Activated effector memory CD4-positive, alpha-beta T cell treated with anti-CD3 and anti-CD28 coated beads, Interleukin-2, amount 50 U/mL, for 16 hours (primary cell): ENCODE results near the gene SAE1.
"Not testable (repeated sequence)": the region's sequence is repeated elsewhere in the genome, so short reads cannot be mapped to it uniquely, and the experiment has no call there.

Source experiments
- DNase-seq: peaks from one replicate; pipeline ENCODE4 v3.0.0-alpha.2; 2020

The SAE1 gene

GRCh38 chr19:47243364-47243775 is 112.7 kb downstream of the SAE1 start:
- DNase-seq = no peak

GRCh38 chr19:47243776-47244547 is 113.3 kb downstream of the SAE1 start:
- peak; percentile 96 for DNase-seq

- DNase-seq = peak; percentile 93
These were observed 116.8 kb downstream of the SAE1 start for GRCh38 chr19:47247308-47247990.

- DNase-seq = not testable (repeated sequence)
These were observed 122.4 kb downstream of the SAE1 start for GRCh38 chr19:47253016-47253415.

- DNase-seq = no peak
These were observed 122.8 kb downstream of the SAE1 start for GRCh38 chr19:47253467-47253881.

- no peak for DNase-seq
These were observed 123.3 kb downstream of the SAE1 start for GRCh38 chr19:47253970-47254369.

- DNase-seq = peak; percentile 97
These were observed 125.5 kb downstream of the SAE1 start, which contains the start of gene CCDC9 for GRCh38 chr19:47255879-47256692. TSS of gene CCDC9 (plus strand) at chr19:47256525. CDS start at chr19:47258401, 1,876 bp downstream.

- DNase-seq = peak; percentile 99
These were observed 126.2 kb downstream of the SAE1 start for GRCh38 chr19:47256693-47257410.

- no peak for DNase-seq
These were observed 127.0 kb downstream of the SAE1 start for GRCh38 chr19:47257411-47258169.

GRCh38 chr19:47258434-47258833 is 127.8 kb downstream of the SAE1 start:
- DNase-seq = no peak

- DNase-seq = no peak
These were observed 128.4 kb downstream of the SAE1 start for GRCh38 chr19:47258895-47259555.
